K562 (cell line): ENCODE data around the gene LCN12. TPM values are rescaled to one million over a fixed set of nuclear protein-coding genes. Genes with fewer than 3 reads are reported as not detected.
A peak's percentile ranks its signal among the peaks of the same experiment; 100 is the strongest.

Experiments used
- ATAC-seq: fragments of 200-7000 bp; cut with Tn5 transposase; 3 replicates; pipeline ENCODE4 v1.9.1; 2020; ENCODE audit warnings: moderate library complexity
- BruUV-seq: library from RNA; stranded (reverse); fragments of 400-500 nt; replicated peaks from 2 replicates; lab custom pipeline; 2021; lab: Mats Ljungman, UMichigan
- CTCF ChIA-PET: fragments of 300-600 bp; formaldehyde crosslinking; extraction: SDS; loops from one replicate; lab custom pipeline; 2021; ENCODE audit warnings: low intra/inter-chr PET ratio; lab: Yijun Ruan, JAX
- POLR2A ChIA-PET: fragments of 300-600, 350-650 bp; sonication (Branson Sonifier 250); formaldehyde crosslinking; extraction: SDS; loops from one replicate; lab custom pipeline; 2021; ENCODE audit warnings: antibody characterized with exemption, inconsistent platforms; lab: Yijun Ruan, JAX
- DNase-seq, 4 experiments: peaks; one replicate each; pipeline versions ENCODE4 v3.0.0 to v3.0.0-alpha.2; 2011 to 2018; ENCODE audit warnings: low spot score in 3 of 4, mixed read lengths in 3 of 4; ENCODE audit errors: extremely low read depth in 1 of 4
- FAIRE-seq: peaks from 2 replicates; lab custom pipeline; 2011; peaks lifted over from hg19 to GRCh38; lab: Jason Lieb, UNC
- H2AFZ ChIP-seq: 2 replicates; pipeline ENCODE4 v1.6.0; 2011; ENCODE audit warnings: low read depth, low read length, control low read depth, inconsistent platforms
- H3K27ac ChIP-seq: fragments of 200-600 bp; 3 replicates; pipeline ENCODE4 v1.8.0; 2011; ENCODE audit warnings: low read depth, mild to moderate bottlenecking, control low read depth, inconsistent platforms, low read length, moderate library complexity, mixed read lengths; ENCODE audit errors: extremely low read depth
- H3K27me3 ChIP-seq, 2 experiments: fragments of 300-600 bp in 1 of 2; 2 replicates in 1 of 2; 3 replicates in 1 of 2; pipeline versions ENCODE4 v1.6.0 to v1.8.0; 2011; ENCODE audit warnings: inconsistent platforms in 2 of 2, low read length in 2 of 2, mild to moderate bottlenecking in 1 of 2, mixed read lengths in 1 of 2, moderate library complexity in 1 of 2; ENCODE audit not compliant: control insufficient read depth in 2 of 2, insufficient read depth in 2 of 2
- H3K36me3 ChIP-seq: fragments of 300-600 bp; 3 replicates; pipeline ENCODE4 v1.8.0; 2011; ENCODE audit warnings: mild to moderate bottlenecking, low read length, inconsistent platforms; ENCODE audit not compliant: control insufficient read depth, insufficient read depth
- H3K4me1 ChIP-seq, 2 experiments: fragments of 200-600 bp in 1 of 2; replicated peaks in 1 of 2; 2 replicates in 1 of 2; 3 replicates in 1 of 2; pipeline versions ENCODE4 v1.5.1 to v1.8.0; 2011; ENCODE audit warnings: inconsistent platforms in 2 of 2, low read length in 2 of 2, mild to moderate bottlenecking in 1 of 2, mixed read lengths in 1 of 2, moderate library complexity in 1 of 2; ENCODE audit not compliant: control insufficient read depth in 2 of 2, insufficient read depth in 2 of 2
- H3K4me2 ChIP-seq: 2 replicates; pipeline ENCODE4 v1.6.1; 2011; ENCODE audit warnings: low read length, control low read depth, inconsistent platforms, mixed read lengths; ENCODE audit not compliant: insufficient read depth
- H3K4me3 ChIP-seq: fragments of 200-600 bp; sonication (generic), shearing (Covaris generic); 2 replicates; pipeline ENCODE4 v1.5.1; 2016; ENCODE audit warnings: control low read depth, inconsistent platforms
- H3K79me2 ChIP-seq: fragments of 200-600 bp; 3 replicates; pipeline ENCODE4 v1.8.0; 2011; ENCODE audit warnings: low read length, inconsistent platforms; ENCODE audit not compliant: control insufficient read depth, insufficient read depth
- H3K9ac ChIP-seq, 2 experiments: 2 replicates each; pipeline versions ENCODE4 v1.6.0 to v1.6.1; 2011; ENCODE audit warnings: low read depth in 2 of 2, low read length in 2 of 2, control low read depth in 1 of 2, inconsistent platforms in 1 of 2, mild to moderate bottlenecking in 1 of 2, mixed read lengths in 1 of 2; ENCODE audit not compliant: insufficient read depth in 1 of 2
- H3K9me1 ChIP-seq: one replicate; pipeline ENCODE4 v1.6.0; 2011; ENCODE audit warnings: inconsistent platforms, mild to moderate bottlenecking, low read length, moderate library complexity; ENCODE audit not compliant: control insufficient read depth, insufficient read depth
- H3K9me3 ChIP-seq: replicated peaks from 2 replicates; pipeline ENCODE4 v1.5.1; 2011; ENCODE audit warnings: low read depth, low read length, inconsistent platforms; ENCODE audit not compliant: control insufficient read depth, insufficient read depth
- H4K20me1 ChIP-seq: replicated peaks from 2 replicates; pipeline ENCODE4 v1.6.1; 2011; ENCODE audit warnings: low read length, inconsistent platforms, mixed read lengths; ENCODE audit not compliant: control insufficient read depth, insufficient read depth
- BHLHE40 ChIP-seq: IDR thresholded peaks from 2 replicates; pipeline ENCODE4 v1.6.1; 2011; ENCODE audit warnings: low read length, improper control_type of control experiment
- CEBPG ChIP-seq, 3 experiments: fragments of 200-800 bp in 1 of 3; sonication (Bioruptor generic) in 1 of 3; sonication (generic) in 1 of 3; formaldehyde crosslinking in 1 of 3; IDR thresholded peaks in 2 of 3; conservative IDR thresholded peaks in 1 of 3; 2 replicates each; pipeline versions ENCODE4 v1.6.1 to v1.8.0; 2016 to 2022; ENCODE audit warnings: missing compliant biosample characterization in 2 of 3, missing genetic modification characterization in 2 of 3, mild to moderate bottlenecking in 1 of 3, missing genetic modification reagents in 1 of 3
- CEBPZ ChIP-seq: fragments of 150-350 bp; IDR thresholded peaks from 2 replicates; pipeline ENCODE4 v1.6.1; 2014; ENCODE audit warnings: low read depth, mild to moderate bottlenecking, low read length, borderline replicate concordance
- ELK1 ChIP-seq: sonication (generic); formaldehyde crosslinking; IDR thresholded peaks from 2 replicates; pipeline ENCODE4 v1.8.1; 2022; ENCODE audit warnings: missing genetic modification reagents
- HMGXB4 ChIP-seq: sonication (generic); formaldehyde crosslinking; IDR thresholded peaks from 2 replicates; pipeline ENCODE4 v1.8.1; 2023; ENCODE audit warnings: mild to moderate bottlenecking, missing genetic modification reagents
- MLLT1 ChIP-seq, 2 experiments: fragments of 450-650 bp; IDR thresholded peaks; 2 replicates each; pipeline ENCODE4 v1.6.1; 2016
- MYBL2 ChIP-seq, 2 experiments: fragments of 450-650 bp in 1 of 2; sonication (generic) in 1 of 2; formaldehyde crosslinking in 1 of 2; IDR thresholded peaks; 2 replicates each; pipeline versions ENCODE4 v1.6.1 to v1.8.1; 2017 to 2022; ENCODE audit warnings: borderline replicate concordance in 1 of 2, inconsistent platforms in 1 of 2, low read depth in 1 of 2, mild to moderate bottlenecking in 1 of 2, missing genetic modification reagents in 1 of 2, moderate library complexity in 1 of 2
- PYGO2 ChIP-seq: fragments of 450-650 bp; IDR thresholded peaks from 2 replicates; pipeline ENCODE4 v1.6.1; 2016; ENCODE audit warnings: mild to moderate bottlenecking, missing genetic modification characterization, moderate library complexity, missing compliant biosample characterization
- RFX1 ChIP-seq: fragments of 450-650 bp; IDR thresholded peaks from 2 replicates; pipeline ENCODE4 v1.6.1; 2016; ENCODE audit warnings: mild to moderate bottlenecking, moderate library complexity
- RHOXF2B ChIP-seq: fragments of 250-450 bp; sonication (Bioruptor Pico); conservative IDR thresholded peaks from 2 replicates; pipeline ENCODE4 v1.5.1; 2021
- SRF ChIP-seq, 2 experiments: fragments of 250-450, 450-650 bp in 1 of 2; sonication (Bioruptor Pico) in 1 of 2; sonication (generic) in 1 of 2; formaldehyde crosslinking; IDR thresholded peaks; 2 replicates each; pipeline versions ENCODE4 v1.5.0 to v1.5.1; 2020 to 2022; ENCODE audit warnings: mild to moderate bottlenecking in 1 of 2, missing genetic modification reagents in 1 of 2
- ZNF121 ChIP-seq: sonication (generic); formaldehyde crosslinking; conservative IDR thresholded peaks from 2 replicates; pipeline ENCODE4 v1.8.0; 2022; ENCODE audit warnings: missing genetic modification reagents
- ZNF274 ChIP-seq: IDR thresholded peaks from 2 replicates; pipeline ENCODE4 v1.6.1; 2011; ENCODE audit warnings: low read depth, mild to moderate bottlenecking, low read length, moderate library complexity, borderline replicate concordance
- ZNF764 ChIP-seq: fragments of 250-450 bp; sonication (Bioruptor Pico); IDR thresholded peaks from 2 replicates; pipeline ENCODE4 v1.4.0; 2020; ENCODE audit warnings: low read depth, mild to moderate bottlenecking, moderate library complexity
- WGBS: fragments of 100-300 bp; shearing (Covaris generic); methylation state at CpG from one replicate; pipeline ENCODE4 v1.1.6; 2016; ENCODE audit warnings: low coverage, mixed read lengths; ENCODE audit not compliant: insufficient coverage; ENCODE audit errors: missing lambda C conversion rate; 5-methylcytosine and 5-hydroxymethylcytosine counted together
- in situ Hi-C: fragments of 300-500 bp; cut with MboI; formaldehyde crosslinking; loops from 4 replicates; pipeline ENCODE4 v1.15.0; 2018; ENCODE audit warnings: inconsistent platforms, mixed read lengths
- intact Hi-C: fragments of 100-400 bp; cut with micrococcal nuclease; formaldehyde crosslinking; loops from 2 replicates; pipeline ENCODE4 v1.14.2; 2022
- polyA plus RNA-seq, 8 experiments: library from polyadenylated mRNA; depleted of rRNA in 4 of 8; stranded (reverse) in 5 of 8; unstranded in 3 of 8; fragments of >200 nt; fragmentation: Nextera tagmentation in 2 of 8; fragmentation: Illumina TruSeq in 1 of 8; extraction: Ambion mirVana in 2 of 8; extraction: Trizol in 1 of 8; gene quantifications; 2 replicates each; pipeline versions ENCODE4 v1.2.1 to v1.2.3, GENCODE V29; 2011 to 2014; ENCODE audit warnings: inconsistent platforms in 1 of 8, missing spikeins in 1 of 8
- total RNA-seq, 7 experiments: library from RNA; depleted of rRNA in 6 of 7; stranded (reverse); fragments of >200 nt in 6 of 7; fragmentation: Illumina TruSeq in 2 of 7; extraction: Trizol in 2 of 7; gene quantifications; 2 replicates each; pipeline versions ENCODE4 v1.2.1 to v1.2.3, GENCODE V29; 2011 to 2021; ENCODE audit warnings: low replicate concordance in 1 of 7

The LCN12 gene
- total and polyA plus RNA-seq, 9 of the 15 experiments (the other 6 are each of a cell fraction or from before 2014, with no cell fraction given): 0.05 TPM; not detected in 8

- H3K9me1 ChIP-seq: no peaks in the 10 kb centered on the region
- H2AFZ ChIP-seq: no peak overlapping the region
- no peak overlapping the region for H3K4me2 ChIP-seq
- no peaks in the 10 kb centered on the region for H3K79me2 ChIP-seq
- 90% methylated on average over 10 of the region's 15 CpGs for WGBS
- no peak overlapping the region for H3K4me3 ChIP-seq
- in situ Hi-C loops (no loop called here), intact Hi-C loops (no loop called here)
- ChIA-PET CTCF (no interaction called here), POLR2A (no interaction called here)
- no peaks in the 10 kb centered on the region for H3K36me3 ChIP-seq
- FAIRE-seq (no peak), ATAC-seq (no peak), DNase-seq (no peak)
- no peaks in the 10 kb centered on the region for H3K9me3 ChIP-seq
- BruUV-seq: no TSS peak
- H3K9ac ChIP-seq: 0 out of 4 replicates have a peak overlapping the region, but pooled peaks of 1 of the 2 experiments have one; percentile 3
- no peak overlapping the region for H3K27ac ChIP-seq
- no peaks in the 10 kb centered on the region for H4K20me1 ChIP-seq
- H3K4me1 ChIP-seq: peaks cover 26 to 77% of the 10 kb centered on the region in 2 experiments; a peak in 4 of 5 replicates
- H3K27me3 ChIP-seq: no peaks in the 10 kb centered on the region
- TF ChIP-seq MYBL2 (IDR thresholded peaks at IDR 0.05; ENCODE audit: low read depth) (no peak), MYBL2 (CRISPR knock-in tag; IDR thresholded peaks at IDR 0.05; ENCODE audit: borderline replicate concordance) (no peak), SRF (CRISPR knock-in tag; IDR thresholded peaks at IDR 0.05) (no peak), ELK1 (CRISPR knock-in tag) (no peak), ZNF121 (CRISPR knock-in tag) (no peak), ZNF764 (CRISPR knock-in tag) (no peak), HMGXB4 (no peak), RFX1 (no peak), RHOXF2B (CRISPR knock-in tag) (no peak), CEBPZ (no peak), MLLT1 (IDR thresholded peaks at IDR 0.05) (no peak), PYGO2 (tag) (no peak), CEBPG (CRISPR knock-in tag; IDR thresholded peaks at IDR 0.05) (no peak), CEBPG (tag; conservative IDR thresholded peaks at IDR 0.05 in 1 of 2, IDR thresholded peaks at IDR 0.05 in 1 of 2) (no peak), BHLHE40 (no peak), ZNF274 (no peak)
Measured at GRCh38 chr9:136963341-136963740, 11.3 kb downstream of the LCN12 start.
